ENCODE measurements around the gene RIOK2. TPM values are rescaled to one million over a fixed set of nuclear protein-coding genes. Genes with fewer than 3 reads are reported as not detected.
A peak's percentile ranks its signal among the peaks of the same experiment; 100 is the strongest.

The RIOK2 gene
- total and polyA plus RNA-seq, 10 of the 15 experiments (the other 5 are each of a cell fraction or from before 2014, with no cell fraction given), result 23.0 to 69.1 (median 33.3) TPM

DNA sequence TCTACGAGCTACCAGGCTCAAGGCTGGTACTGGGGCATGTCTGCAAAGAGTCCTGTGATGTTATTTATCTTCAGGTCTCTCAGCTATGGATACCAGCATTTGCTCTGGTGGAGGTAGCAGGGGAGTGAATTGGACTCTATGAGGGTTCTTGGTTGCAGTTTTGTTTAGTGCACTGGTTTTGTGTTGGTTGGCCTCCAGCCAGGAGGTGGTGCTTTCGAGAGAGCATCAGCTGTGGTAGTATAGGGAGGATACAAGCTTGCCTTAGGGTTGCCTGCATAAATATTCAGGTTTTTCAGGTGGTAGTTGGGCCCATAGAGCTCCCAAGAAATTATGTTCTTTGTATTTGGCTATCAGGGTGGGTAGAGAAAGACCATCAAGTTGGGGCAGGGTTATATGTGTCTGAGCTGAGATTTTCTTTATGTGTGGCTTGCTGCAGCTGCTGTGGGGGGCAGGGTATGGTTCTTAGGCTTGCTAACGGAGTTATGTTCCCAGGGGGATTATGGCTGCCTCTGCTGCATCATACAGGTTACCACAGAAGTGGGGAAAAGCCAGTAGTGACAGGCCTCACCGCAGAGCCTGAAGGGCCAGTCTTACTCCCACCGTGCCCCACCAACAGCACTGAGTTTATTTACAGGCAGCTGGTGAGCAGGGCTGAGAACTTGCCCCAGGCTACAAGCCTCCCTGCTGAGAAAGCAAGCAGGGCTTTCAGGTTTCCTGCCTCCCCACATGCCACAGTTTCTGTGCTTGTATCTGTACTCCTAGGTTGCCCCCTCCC lies 9.7 kb upstream of the RIOK2 start (continued):
- no peak for TF ChIP-seq SREBF1 (IDR thresholded peaks at IDR 0.05; ENCODE audit: low read length)
- TF ChIP-seq ATF2 (IDR thresholded peaks at IDR 0.05; ENCODE audit: low read length), result no peak
- TF ChIP-seq JUNB (IDR thresholded peaks at IDR 0.05), result no peak
- TF ChIP-seq ASH2L (IDR thresholded peaks at IDR 0.05; ENCODE audit: borderline replicate concordance, low read depth), result no peak
- no peak for TF ChIP-seq POLR2AphosphoS2 (IDR thresholded peaks at IDR 0.05; ENCODE audit: low read depth, low read length)
- no peak for TF ChIP-seq EGR1 (IDR thresholded peaks at IDR 0.05; ENCODE audit: borderline replicate concordance in 1 of 2, low read depth in 2 of 2, low read length in 2 of 2)
- TF ChIP-seq HDGF (IDR thresholded peaks at IDR 0.05), result no peak
- no peak for TF ChIP-seq ZBTB11 (CRISPR knock-in tag; IDR thresholded peaks at IDR 0.05)
- 0 out of 2 replicates have a peak, but pooled peaks have one; percentile 14 for TF ChIP-seq CREM (IDR thresholded peaks at IDR 0.05; ENCODE audit: low read depth)
- TF ChIP-seq BCL11A (IDR thresholded peaks at IDR 0.05; ENCODE audit: low read depth, low read length), result peak; percentile 67; the same call in 1 of the 2 replicates
- no peak for TF ChIP-seq PAX8 (IDR thresholded peaks at IDR 0.05)
- peak; percentile 34; the same call in 1 of the 2 replicates for TF ChIP-seq POLR2AphosphoS5 (IDR thresholded peaks at IDR 0.05; ENCODE audit: low read length)
- TF ChIP-seq SPI1 (IDR thresholded peaks at IDR 0.05; ENCODE audit: borderline replicate concordance, insufficient read depth, low read depth, low read length), result no peak
- no peak for TF ChIP-seq ZNF207 (IDR thresholded peaks at IDR 0.05; ENCODE audit: borderline replicate concordance)

All from GM12878 (cell line).